Neural crest cell (in vitro differentiated cells): ENCODE data around the gene CEP104. TPM values are rescaled to one million over a fixed set of nuclear protein-coding genes. Genes with fewer than 3 reads are reported as not detected.
A peak's percentile ranks its signal among the peaks of the same experiment; 100 is the strongest.

Source experiments
- DNase-seq: peaks from one replicate; pipeline ENCODE4 v3.0.0; 2021; ENCODE audit warnings: low read depth, mixed read lengths, low spot score
- H3K27ac Mint-ChIP-seq: one replicate; pipeline ENCODE4 v1.8.0; 2021; ENCODE audit warnings: mild to moderate bottlenecking, mixed read lengths; ENCODE audit not compliant: unreplicated experiment
- H3K27me3 Mint-ChIP-seq: 2 replicates; pipeline ENCODE4 v1.8.0; 2021; ENCODE audit warnings: low read depth, mild to moderate bottlenecking, mixed read lengths
- H3K36me3 Mint-ChIP-seq: 2 replicates; pipeline ENCODE4 v1.8.0; 2021; ENCODE audit warnings: low read depth, mild to moderate bottlenecking, mixed read lengths
- H3K4me1 Mint-ChIP-seq: 2 replicates; pipeline ENCODE4 v1.8.0; 2021; ENCODE audit warnings: mixed read lengths
- H3K4me3 Mint-ChIP-seq: one replicate; pipeline ENCODE4 v1.8.0; 2021; ENCODE audit warnings: mild to moderate bottlenecking, mixed read lengths
- H3K9me3 Mint-ChIP-seq: 2 replicates; pipeline ENCODE4 v1.8.0; 2021; ENCODE audit warnings: mixed read lengths
- long read RNA-seq: library from polyadenylated mRNA; unstranded; transcript quantifications from one replicate; pipeline ENCODE4 v2.0.0, GENCODE V29; 2020
- total RNA-seq: library from RNA; stranded (reverse); gene quantifications from 2 replicates; pipeline ENCODE4 v1.2.1, GENCODE V29; 2021
- TF ChIP-seq, protein P1 (sequence below): fragments of 200-600 bp; sonication (generic); conservative IDR thresholded peaks from 2 replicates; pipeline ENCODE4 v1.5.0; 2021; ENCODE audit warnings: antibody characterized with exemption, mild to moderate bottlenecking

CEP104 gene
- 36.2 and 37.3 TPM in 2 replicates for total RNA-seq
- long read RNA-seq, partial matches to known transcripts, result 7 of 8 reads
- long read RNA-seq, other reads (novel, unspliced or antisense), result 1 of 8 reads

DNA sequence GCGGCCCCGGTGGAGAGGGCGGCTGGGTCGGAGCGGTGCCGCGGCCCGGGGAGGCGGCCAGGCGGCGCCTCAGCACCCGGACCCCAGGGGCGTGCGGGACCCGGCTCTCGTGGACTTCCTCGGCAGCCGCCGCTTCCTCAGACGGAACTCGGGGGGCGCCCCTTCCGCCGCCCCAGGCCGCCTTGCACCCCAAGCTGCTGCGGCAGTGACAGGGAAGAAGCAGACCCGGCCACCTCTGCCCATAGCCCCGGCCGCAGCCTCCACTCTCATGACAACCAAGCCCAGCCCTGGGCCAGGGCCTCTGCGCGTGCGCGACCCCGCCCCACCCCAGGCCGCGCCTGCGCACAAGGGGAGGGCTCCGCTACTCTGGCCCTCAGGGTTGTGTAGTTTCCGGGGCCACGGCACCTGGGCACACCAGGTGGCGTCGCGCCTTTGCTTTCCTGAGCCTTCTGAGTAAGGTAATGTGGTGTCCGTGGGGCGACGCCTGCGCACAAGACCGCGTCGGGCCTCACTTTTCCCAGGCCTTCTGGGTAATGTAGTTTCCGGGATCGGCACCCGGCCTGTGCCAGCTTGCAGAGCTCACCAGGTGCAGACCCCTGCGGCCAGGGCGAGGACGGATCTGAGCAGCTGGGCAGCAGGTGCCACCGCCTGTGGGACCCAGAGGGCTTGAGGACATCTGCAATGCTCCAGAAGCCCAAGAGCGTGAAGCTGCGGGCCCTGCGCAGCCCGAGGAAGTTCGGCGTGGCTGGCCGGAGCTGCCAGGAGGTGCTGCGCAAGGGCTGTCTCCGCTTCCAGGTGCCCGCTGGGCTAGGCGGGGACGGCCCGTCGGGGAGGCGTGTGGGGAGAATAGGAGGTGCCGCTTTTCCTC lies at the start of gene CEP104, which contains the start of gene DFFB:
Gene CEP104 (minus strand): TSS at position 289 of the 868 bp plus-strand sequence. CDS start 4,804 bp downstream, outside the sequence.
Gene DFFB (plus strand): TSS at position 554 of the 868 bp plus-strand sequence. CDS start 128 bp downstream, at position 682.
- Mint-ChIP-seq H3K27me3 (peaks cover 3% of the 10 kb centered on the region), H3K9me3 (no peaks in the 10 kb centered on the region), H3K27ac (peak within 1 kb of the TSS; percentile 38), H3K36me3 (no peaks in the 10 kb centered on the region), H3K4me1 (peaks cover 24% of the 10 kb centered on the region), H3K4me3 (peak within 1 kb of the TSS; percentile 97)
- peak; percentile 83 for DNase-seq
- TF ChIP-seq, protein P1, sequence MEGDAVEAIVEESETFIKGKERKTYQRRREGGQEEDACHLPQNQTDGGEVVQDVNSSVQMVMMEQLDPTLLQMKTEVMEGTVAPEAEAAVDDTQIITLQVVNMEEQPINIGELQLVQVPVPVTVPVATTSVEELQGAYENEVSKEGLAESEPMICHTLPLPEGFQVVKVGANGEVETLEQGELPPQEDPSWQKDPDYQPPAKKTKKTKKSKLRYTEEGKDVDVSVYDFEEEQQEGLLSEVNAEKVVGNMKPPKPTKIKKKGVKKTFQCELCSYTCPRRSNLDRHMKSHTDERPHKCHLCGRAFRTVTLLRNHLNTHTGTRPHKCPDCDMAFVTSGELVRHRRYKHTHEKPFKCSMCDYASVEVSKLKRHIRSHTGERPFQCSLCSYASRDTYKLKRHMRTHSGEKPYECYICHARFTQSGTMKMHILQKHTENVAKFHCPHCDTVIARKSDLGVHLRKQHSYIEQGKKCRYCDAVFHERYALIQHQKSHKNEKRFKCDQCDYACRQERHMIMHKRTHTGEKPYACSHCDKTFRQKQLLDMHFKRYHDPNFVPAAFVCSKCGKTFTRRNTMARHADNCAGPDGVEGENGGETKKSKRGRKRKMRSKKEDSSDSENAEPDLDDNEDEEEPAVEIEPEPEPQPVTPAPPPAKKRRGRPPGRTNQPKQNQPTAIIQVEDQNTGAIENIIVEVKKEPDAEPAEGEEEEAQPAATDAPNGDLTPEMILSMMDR, result no peak

DNA sequence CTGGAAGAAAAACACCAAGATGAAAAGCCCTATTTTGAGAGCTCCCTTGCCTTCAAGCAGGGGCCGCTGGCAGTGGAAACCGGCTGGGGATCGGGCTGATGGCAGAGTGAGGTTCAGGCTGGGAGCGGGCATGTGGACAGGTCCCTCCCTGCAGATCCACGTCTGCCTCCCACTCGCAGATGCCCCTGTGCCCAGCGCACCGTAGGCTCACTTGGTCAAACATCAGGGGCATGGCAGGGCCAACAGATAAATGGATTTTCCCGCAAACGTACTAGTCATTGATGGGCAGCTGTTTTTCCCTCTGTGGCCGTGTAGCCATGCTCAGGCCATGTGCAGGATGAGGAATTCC lies 49.6 kb upstream of the CEP104 start:
- H3K4me1 Mint-ChIP-seq, result peaks cover 24% of the 10 kb centered on the region
- DNase-seq, result no peak
- H3K9me3 Mint-ChIP-seq, result no peaks in the 10 kb centered on the region
- H3K27me3 Mint-ChIP-seq, result peaks cover 18% of the 10 kb centered on the region
- H3K27ac Mint-ChIP-seq, result no peak overlapping the region
- TF ChIP-seq, protein P1, result no peak
- no peak overlapping the region for H3K4me3 Mint-ChIP-seq
- no peaks in the 10 kb centered on the region for H3K36me3 Mint-ChIP-seq

DNA sequence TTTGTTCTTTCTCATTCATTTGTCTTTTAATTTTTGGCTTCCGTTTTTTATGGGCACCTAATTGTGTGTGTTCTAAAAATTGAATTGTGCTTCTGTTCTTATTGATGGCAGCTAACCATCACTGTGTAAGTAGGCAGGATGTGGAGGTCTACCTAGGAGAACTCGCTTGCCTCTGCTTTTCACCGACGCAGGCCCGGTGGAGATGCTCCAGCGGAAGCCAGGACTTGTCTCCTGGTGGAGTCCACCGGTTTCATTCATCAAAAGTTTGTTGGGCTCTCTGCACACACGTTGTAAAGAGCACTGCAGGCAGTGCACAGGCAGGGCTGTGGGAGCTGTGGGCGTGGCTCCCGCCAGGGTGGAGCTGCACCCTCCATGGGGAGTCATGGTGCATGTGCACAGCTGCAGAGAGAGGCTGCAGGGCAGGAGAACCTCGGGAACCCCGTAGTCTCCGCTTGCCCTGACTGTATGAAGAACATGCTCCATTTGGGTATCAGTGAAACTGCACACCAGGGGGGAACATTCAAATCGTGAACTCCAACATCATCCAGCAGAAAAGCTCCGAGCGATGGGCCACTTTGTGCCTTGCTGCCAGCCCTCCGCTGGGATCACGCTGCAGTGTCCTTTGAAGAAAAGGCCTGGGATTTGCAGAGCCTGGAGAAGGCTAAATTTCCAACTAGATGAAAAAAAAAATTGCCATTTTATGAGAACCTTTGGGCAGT lies 49.1 kb upstream of the CEP104 start:
- Mint-ChIP-seq H3K27me3 (peaks cover 15% of the 10 kb centered on the region), H3K36me3 (no peaks in the 10 kb centered on the region), H3K4me3 (no peak overlapping the region), H3K4me1 (peaks cover 24% of the 10 kb centered on the region), H3K27ac (peak overlapping the region; percentile 10), H3K9me3 (no peaks in the 10 kb centered on the region)
- TF ChIP-seq, protein P1, result no peak
- no peak for DNase-seq

DNA sequence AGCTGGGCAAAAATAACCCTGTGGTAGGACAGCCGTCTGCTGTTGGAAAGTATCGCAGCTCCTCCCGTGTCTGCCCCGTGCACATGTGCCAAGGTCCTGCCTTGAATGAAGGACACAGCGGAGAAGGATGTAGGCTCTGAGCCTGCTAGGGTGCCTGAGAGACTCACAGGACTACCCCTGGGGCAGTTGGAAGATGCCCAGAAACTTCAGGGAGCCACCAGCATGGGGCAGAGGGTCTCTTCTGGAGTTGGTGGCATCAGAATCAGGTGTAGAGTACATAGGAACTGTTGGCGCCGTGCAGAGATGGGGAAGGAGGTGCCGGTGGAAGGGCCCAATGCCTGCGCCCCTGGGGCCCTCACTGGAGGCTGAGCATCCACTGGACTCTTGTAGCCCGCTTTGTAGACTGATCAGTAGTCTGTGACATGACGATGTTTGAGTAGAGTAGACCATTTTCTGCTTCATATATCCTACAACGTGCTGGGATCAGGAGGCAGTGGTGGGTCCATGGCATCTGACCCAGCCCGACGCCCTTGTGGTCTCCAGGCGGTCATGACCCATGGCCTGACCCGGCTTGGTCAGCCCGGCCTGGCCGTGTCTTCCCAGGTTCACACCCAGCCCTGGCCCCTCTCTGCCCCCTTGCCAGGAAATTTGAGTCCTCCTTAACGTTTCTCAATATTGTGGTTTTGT lies 48.4 kb upstream of the CEP104 start:
- Mint-ChIP-seq H3K4me1 (peaks cover 24% of the 10 kb centered on the region), H3K27ac (peak overlapping the region; percentile 10), H3K36me3 (no peaks in the 10 kb centered on the region), H3K4me3 (no peak overlapping the region), H3K9me3 (no peaks in the 10 kb centered on the region), H3K27me3 (peaks cover 10% of the 10 kb centered on the region)
- DNase-seq, result no peak
- TF ChIP-seq, protein P1, result no peak

DNA sequence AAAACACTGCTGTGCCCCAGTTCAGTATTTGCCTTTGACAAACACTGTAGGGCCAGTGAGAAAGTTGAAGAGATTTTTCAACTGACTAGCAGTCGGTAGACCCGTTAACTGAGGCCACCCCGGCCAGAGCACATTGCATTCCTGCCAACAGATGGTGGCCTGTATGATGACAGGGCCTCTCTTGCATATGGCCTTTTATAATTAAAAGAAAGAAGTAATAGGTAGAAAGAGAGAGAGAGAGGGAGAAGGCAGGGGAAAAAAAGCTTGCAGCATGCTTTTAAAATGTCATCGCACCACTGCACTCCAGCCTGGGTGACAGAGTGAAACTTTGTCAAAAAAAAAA lies 47.8 kb upstream of the CEP104 start:
- no peak for DNase-seq
- H3K27ac Mint-ChIP-seq, result no peak overlapping the region
- peaks cover 23% of the 10 kb centered on the region for H3K4me1 Mint-ChIP-seq
- H3K9me3 Mint-ChIP-seq, result no peaks in the 10 kb centered on the region
- TF ChIP-seq, protein P1, result no peak
- peak overlapping the region; percentile 12 for H3K4me3 Mint-ChIP-seq
- no peaks in the 10 kb centered on the region for H3K36me3 Mint-ChIP-seq
- peaks cover 8% of the 10 kb centered on the region for H3K27me3 Mint-ChIP-seq
